HCT116 (cell line): ENCODE measurements around the gene EPS15. TPM values are rescaled to one million over a fixed set of nuclear protein-coding genes. Genes with fewer than 3 reads are reported as not detected.

Experiments
- ATAC-seq: fragments of 200-7000 bp; cut with Tn5 transposase; 2 replicates; pipeline ENCODE4 v1.9.1; 2020; ENCODE audit warnings: mild to moderate bottlenecking, moderate library complexity
- BruUV-seq: library from RNA; stranded (reverse); fragments of 400-500 nt; replicated peaks from 2 replicates; lab custom pipeline; 2021; lab: Mats Ljungman, UMichigan
- CTCF ChIA-PET: fragments of 300-600 bp; sonication (Branson Sonifier 250); formaldehyde crosslinking; loops from one replicate; lab custom pipeline; 2021; ENCODE audit warnings: antibody characterized with exemption; lab: Charles Lee
- POLR2A ChIA-PET: fragments of 300-600, 350-600 bp; sonication (Branson Sonifier 250); formaldehyde crosslinking; loops from one replicate; lab custom pipeline; 2021; ENCODE audit warnings: antibody characterized with exemption; lab: Charles Lee
- RAD21 ChIA-PET, 2 experiments: fragments of 300-600 bp; sonication (Branson Sonifier 250); formaldehyde crosslinking; loops; one replicate each; lab custom pipeline; 2023; ENCODE audit warnings: low total read pairs in 2 of 2; ENCODE audit not compliant: uncharacterized antibody in 2 of 2, unreplicated experiment in 2 of 2, low non-redundant PET in 1 of 2; lab: Charles Lee
- DNase-seq: peaks from one replicate; pipeline ENCODE4 v3.0.0-alpha.2; 2010; ENCODE audit warnings: low read depth, low spot score
- H2AFZ ChIP-seq: fragments of 200-600 bp; shearing (Covaris generic), sonication (generic); 2 replicates; pipeline ENCODE4 v1.6.1; 2017; ENCODE audit warnings: low read depth, mixed run types, mixed read lengths, antibody characterized with exemption, low read length; ENCODE audit not compliant: poor library complexity, severe bottlenecking
- H3K27ac ChIP-seq: 2 replicates; pipeline ENCODE4 v1.5.1; 2012; ENCODE audit warnings: low read depth, low read length
- H3K27me3 ChIP-seq: fragments of 200-600 bp; sonication (generic); 2 replicates; pipeline ENCODE4 v1.6.1; 2016; ENCODE audit warnings: mixed run types, low read length, mixed read lengths; ENCODE audit not compliant: insufficient read depth
- H3K36me3 ChIP-seq, 2 experiments: fragments of 200-500 bp in 1 of 2; fragments of 200-600 bp in 1 of 2; sonication (Bioruptor generic) in 1 of 2; sonication (generic) in 1 of 2; 2 replicates each; pipeline versions ENCODE4 v1.5.1 to v1.6.1; 2014 to 2016; ENCODE audit warnings: low read length in 2 of 2, inconsistent platforms in 1 of 2, mixed read lengths in 1 of 2, mixed run types in 1 of 2; ENCODE audit not compliant: insufficient read depth in 2 of 2, control insufficient read depth in 1 of 2
- H3K4me1 ChIP-seq, 2 experiments: fragments of 200-600 bp in 1 of 2; sonication (generic) in 1 of 2; 2 replicates each; pipeline versions ENCODE4 v1.5.1 to v1.6.1; 2012 to 2017; ENCODE audit warnings: low read length in 2 of 2, inconsistent platforms in 1 of 2, mild to moderate bottlenecking in 1 of 2, mixed read lengths in 1 of 2, mixed run types in 1 of 2, moderate library complexity in 1 of 2; ENCODE audit not compliant: insufficient read depth in 2 of 2, control insufficient read depth in 1 of 2
- H3K4me2 ChIP-seq: fragments of 200-600 bp; sonication (generic); 2 replicates; pipeline ENCODE4 v1.6.1; 2017; ENCODE audit warnings: mixed run types, low read length, mixed read lengths
- H3K4me3 ChIP-seq, 2 experiments: fragments of 200-600 bp in 1 of 2; sonication (generic) in 1 of 2; replicated peaks in 1 of 2; 2 replicates each; pipeline ENCODE4 v1.5.1; 2011 to 2016; ENCODE audit warnings: low read length in 2 of 2, control low read depth in 1 of 2, low read depth in 1 of 2, mild to moderate bottlenecking in 1 of 2, mixed read lengths in 1 of 2, mixed run types in 1 of 2
- H3K79me2 ChIP-seq: fragments of 200-600 bp; sonication (generic); 2 replicates; pipeline ENCODE4 v1.6.1; 2017; ENCODE audit warnings: mild to moderate bottlenecking, mixed run types, low read length, moderate library complexity, mixed read lengths; ENCODE audit not compliant: insufficient read depth
- H3K9ac ChIP-seq: fragments of 200-600 bp; sonication (generic); 2 replicates; pipeline ENCODE4 v1.6.1; 2016; ENCODE audit warnings: low read length, mixed read lengths
- H3K9me2 ChIP-seq: fragments of 200-600 bp; sonication (generic), shearing (Covaris generic); 2 replicates; pipeline ENCODE4 v1.6.1; 2017; ENCODE audit warnings: mixed run types, mild to moderate bottlenecking, moderate library complexity; ENCODE audit not compliant: insufficient read depth
- H3K9me3 ChIP-seq, 2 experiments: fragments of 200-500 bp in 1 of 2; fragments of 200-600 bp in 1 of 2; sonication (Bioruptor generic) in 1 of 2; sonication (generic) in 1 of 2; 2 replicates each; pipeline ENCODE4 v1.6.1; 2014 to 2017; ENCODE audit warnings: low read length in 2 of 2, mixed read lengths in 2 of 2, inconsistent platforms in 1 of 2, low read depth in 1 of 2, mild to moderate bottlenecking in 1 of 2, mixed run types in 1 of 2, moderate library complexity in 1 of 2; ENCODE audit not compliant: control insufficient read depth in 1 of 2, insufficient read depth in 1 of 2
- H4K20me1 ChIP-seq: fragments of 200-600 bp; sonication (generic), shearing (Covaris generic); 2 replicates; pipeline ENCODE4 v1.6.1; 2017; ENCODE audit warnings: mixed run types, mild to moderate bottlenecking, moderate library complexity; ENCODE audit not compliant: insufficient read depth
- CEBPB ChIP-seq: IDR thresholded peaks from 2 replicates; pipeline ENCODE4 v1.6.1; 2012; ENCODE audit warnings: low read depth
- EGR1 ChIP-seq: IDR thresholded peaks from 2 replicates; pipeline ENCODE4 v1.6.1; 2012; ENCODE audit warnings: low read depth
- EZH2 ChIP-seq: fragments of 200-600 bp; sonication (generic); IDR thresholded peaks from 2 replicates; pipeline ENCODE4 v1.6.1; 2017; ENCODE audit warnings: antibody characterized with exemption, mixed run types
- EZH2phosphoT487 ChIP-seq: fragments of 200-600 bp; IDR thresholded peaks from 2 replicates; pipeline ENCODE4 v1.6.1; 2018; ENCODE audit warnings: antibody characterized with exemption, borderline replicate concordance
- FOSL1 ChIP-seq: IDR thresholded peaks from 2 replicates; pipeline ENCODE4 v1.6.1; 2012; ENCODE audit warnings: low read depth
- RAD21 ChIP-seq: IDR thresholded peaks from 2 replicates; pipeline ENCODE4 v1.6.1; 2012; ENCODE audit warnings: low read depth, mild to moderate bottlenecking
- SP1 ChIP-seq: IDR thresholded peaks from 2 replicates; pipeline ENCODE4 v1.6.1; 2012; ENCODE audit warnings: low read depth
- SRF ChIP-seq: IDR thresholded peaks from 2 replicates; pipeline ENCODE4 v1.6.1; 2012; ENCODE audit warnings: low read depth
- YY1 ChIP-seq: IDR thresholded peaks from 2 replicates; pipeline ENCODE4 v1.6.1; 2011; ENCODE audit warnings: low read length, low read depth, moderate library complexity, mild to moderate bottlenecking; ENCODE audit not compliant: insufficient replicate concordance; ENCODE audit errors: extremely low read depth
- ZBTB33 ChIP-seq: IDR thresholded peaks from 2 replicates; pipeline ENCODE4 v1.6.1; 2011; ENCODE audit warnings: mild to moderate bottlenecking, low read length, moderate library complexity; ENCODE audit not compliant: insufficient replicate concordance; ENCODE audit errors: extremely low read depth
- ZFX ChIP-seq: fragments of 450-650 bp; IDR thresholded peaks from 2 replicates; pipeline ENCODE4 v1.6.1; 2017
- ZNF274 ChIP-seq: fragments of 200-500 bp; sonication (Bioruptor generic); IDR thresholded peaks from 2 replicates; pipeline ENCODE4 v1.6.1; 2014; ENCODE audit warnings: mild to moderate bottlenecking, low read depth, low read length, inconsistent platforms
- intact Hi-C: fragments of 100-400 bp; cut with micrococcal nuclease; formaldehyde crosslinking; loops from 2 replicates; pipeline ENCODE4 v1.10.0; 2022
- total RNA-seq: library from RNA; stranded (reverse); gene quantifications from one replicate; pipeline ENCODE4 v1.2.1, GENCODE V29; 2021; ENCODE audit not compliant: unreplicated experiment
- TF ChIP-seq, protein P1 (sequence below), 3 experiments: fragments of 200-600 bp in 1 of 3; sonication (generic) in 1 of 3; IDR thresholded peaks in 2 of 3; conservative IDR thresholded peaks in 1 of 3; 2 replicates each; pipeline ENCODE4 v1.5.1; 2012 to 2017; ENCODE audit warnings: low read depth in 2 of 3, low read length in 2 of 3, antibody characterized with exemption in 1 of 3, borderline replicate concordance in 1 of 3, control low read depth in 1 of 3, mild to moderate bottlenecking in 1 of 3, mixed read lengths in 1 of 3, mixed run types in 1 of 3, moderate library complexity in 1 of 3; ENCODE audit not compliant: insufficient read depth in 1 of 3

Gene EPS15
- total RNA-seq, 1 experiment from 2014 or later, result 41.2 TPM

- H3K79me2 ChIP-seq, result no peaks in the 10 kb centered on the region
- DNase-seq, result no peak
- peak overlapping the region; percentile 58 to 61 for H3K4me3 ChIP-seq
- H4K20me1 ChIP-seq, result no peaks in the 10 kb centered on the region
- H3K9ac ChIP-seq, result peak overlapping the region; percentile 61
- no TSS peak for BruUV-seq
- H3K4me1 ChIP-seq, result peaks cover 0 to 23% of the 10 kb centered on the region in 2 experiments; a peak in 3 of 4 replicates
- RAD21 ChIA-PET, result no interaction called here
- intact Hi-C loops, result no loop called here
- H3K9me3 ChIP-seq, result no peaks in the 10 kb centered on the region
- H2AFZ ChIP-seq, result peak overlapping the region; percentile 16
- POLR2A ChIA-PET, result no interaction called here
- TF ChIP-seq, protein P1, sequence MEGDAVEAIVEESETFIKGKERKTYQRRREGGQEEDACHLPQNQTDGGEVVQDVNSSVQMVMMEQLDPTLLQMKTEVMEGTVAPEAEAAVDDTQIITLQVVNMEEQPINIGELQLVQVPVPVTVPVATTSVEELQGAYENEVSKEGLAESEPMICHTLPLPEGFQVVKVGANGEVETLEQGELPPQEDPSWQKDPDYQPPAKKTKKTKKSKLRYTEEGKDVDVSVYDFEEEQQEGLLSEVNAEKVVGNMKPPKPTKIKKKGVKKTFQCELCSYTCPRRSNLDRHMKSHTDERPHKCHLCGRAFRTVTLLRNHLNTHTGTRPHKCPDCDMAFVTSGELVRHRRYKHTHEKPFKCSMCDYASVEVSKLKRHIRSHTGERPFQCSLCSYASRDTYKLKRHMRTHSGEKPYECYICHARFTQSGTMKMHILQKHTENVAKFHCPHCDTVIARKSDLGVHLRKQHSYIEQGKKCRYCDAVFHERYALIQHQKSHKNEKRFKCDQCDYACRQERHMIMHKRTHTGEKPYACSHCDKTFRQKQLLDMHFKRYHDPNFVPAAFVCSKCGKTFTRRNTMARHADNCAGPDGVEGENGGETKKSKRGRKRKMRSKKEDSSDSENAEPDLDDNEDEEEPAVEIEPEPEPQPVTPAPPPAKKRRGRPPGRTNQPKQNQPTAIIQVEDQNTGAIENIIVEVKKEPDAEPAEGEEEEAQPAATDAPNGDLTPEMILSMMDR (IDR thresholded peaks at IDR 0.05 in 2 of 3, conservative IDR thresholded peaks at IDR 0.05 in 1 of 3; ENCODE audit: borderline replicate concordance in 1 of 3, insufficient read depth in 1 of 3, low read depth in 2 of 3, low read length in 2 of 3), result no peak
- TF ChIP-seq SP1 (no peak), RAD21 (no peak), FOSL1 (no peak), EZH2 (no peak), SRF (no peak), EGR1 (no peak), YY1 (no peak), ZNF274 (no peak), ZBTB33 (no peak), ZFX (no peak), CEBPB (no peak), EZH2phosphoT487 (no peak)
- TF ChIP-seq, all 23 proteins: peak for 0
- H3K9me2 ChIP-seq, result no peaks in the 10 kb centered on the region
- peak; percentile 95 for ATAC-seq
- CTCF ChIA-PET, result no interaction called here
- H3K4me2 ChIP-seq, result peak overlapping the region; percentile 86
- H3K27ac ChIP-seq, result peak overlapping the region; percentile 33; the same call in 1 of the 2 replicates
- H3K27me3 ChIP-seq, result no peaks in the 10 kb centered on the region
- H3K36me3 ChIP-seq, result no peaks in the 10 kb centered on the region
These were observed 174.3 kb downstream of the EPS15 start for GRCh38 chr1:51344602-51345299.
